WI38 (cell line): ENCODE data around the gene KCNQ1OT1.

Experiments
- H3K4me3 ChIP-seq: 2 replicates; pipeline ENCODE4 v1.5.1; 2011; ENCODE audit warnings: low read depth, mild to moderate bottlenecking, control low read depth, low read length
- TF ChIP-seq, protein P1 (sequence below): IDR thresholded peaks from 2 replicates; pipeline ENCODE4 v1.5.1; 2012; ENCODE audit warnings: low read depth, mild to moderate bottlenecking, control low read depth, low read length

KCNQ1OT1 gene

DNA sequence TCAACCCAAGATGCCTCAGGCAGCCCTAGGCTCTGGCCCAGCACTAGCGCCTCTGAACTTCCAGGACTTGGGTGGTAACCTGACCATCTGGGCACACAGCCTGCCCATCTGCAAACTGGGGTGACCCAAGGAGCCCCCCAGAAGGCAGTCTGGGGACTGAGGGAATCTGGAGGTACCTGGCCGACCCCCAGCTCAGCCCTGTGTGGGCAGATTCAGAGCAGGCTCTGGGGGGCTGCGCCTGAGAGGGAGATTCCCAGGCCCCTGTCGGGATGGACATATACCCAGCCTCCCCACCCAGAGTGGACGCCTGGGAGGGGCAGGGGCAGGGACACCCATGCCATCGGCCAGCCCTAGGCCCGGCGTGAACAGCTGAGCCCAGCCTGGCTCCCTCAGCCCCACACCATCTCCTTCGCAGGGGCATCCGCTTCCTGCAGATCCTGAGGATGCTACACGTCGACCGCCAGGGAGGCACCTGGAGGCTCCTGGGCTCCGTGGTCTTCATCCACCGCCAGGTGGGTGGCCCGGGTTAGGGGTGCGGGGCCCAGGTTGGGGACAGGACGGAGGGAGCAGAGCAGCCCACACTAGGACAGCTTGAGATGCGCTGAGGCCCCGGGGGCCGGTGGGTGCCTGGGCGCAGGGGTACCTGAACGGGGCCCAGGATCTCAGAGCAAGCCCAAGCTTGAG, 128.1 kb downstream of the KCNQ1OT1 start:
- TF ChIP-seq, protein P1, sequence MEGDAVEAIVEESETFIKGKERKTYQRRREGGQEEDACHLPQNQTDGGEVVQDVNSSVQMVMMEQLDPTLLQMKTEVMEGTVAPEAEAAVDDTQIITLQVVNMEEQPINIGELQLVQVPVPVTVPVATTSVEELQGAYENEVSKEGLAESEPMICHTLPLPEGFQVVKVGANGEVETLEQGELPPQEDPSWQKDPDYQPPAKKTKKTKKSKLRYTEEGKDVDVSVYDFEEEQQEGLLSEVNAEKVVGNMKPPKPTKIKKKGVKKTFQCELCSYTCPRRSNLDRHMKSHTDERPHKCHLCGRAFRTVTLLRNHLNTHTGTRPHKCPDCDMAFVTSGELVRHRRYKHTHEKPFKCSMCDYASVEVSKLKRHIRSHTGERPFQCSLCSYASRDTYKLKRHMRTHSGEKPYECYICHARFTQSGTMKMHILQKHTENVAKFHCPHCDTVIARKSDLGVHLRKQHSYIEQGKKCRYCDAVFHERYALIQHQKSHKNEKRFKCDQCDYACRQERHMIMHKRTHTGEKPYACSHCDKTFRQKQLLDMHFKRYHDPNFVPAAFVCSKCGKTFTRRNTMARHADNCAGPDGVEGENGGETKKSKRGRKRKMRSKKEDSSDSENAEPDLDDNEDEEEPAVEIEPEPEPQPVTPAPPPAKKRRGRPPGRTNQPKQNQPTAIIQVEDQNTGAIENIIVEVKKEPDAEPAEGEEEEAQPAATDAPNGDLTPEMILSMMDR, result no peak
- H3K4me3 ChIP-seq, result no peak overlapping the region

DNA sequence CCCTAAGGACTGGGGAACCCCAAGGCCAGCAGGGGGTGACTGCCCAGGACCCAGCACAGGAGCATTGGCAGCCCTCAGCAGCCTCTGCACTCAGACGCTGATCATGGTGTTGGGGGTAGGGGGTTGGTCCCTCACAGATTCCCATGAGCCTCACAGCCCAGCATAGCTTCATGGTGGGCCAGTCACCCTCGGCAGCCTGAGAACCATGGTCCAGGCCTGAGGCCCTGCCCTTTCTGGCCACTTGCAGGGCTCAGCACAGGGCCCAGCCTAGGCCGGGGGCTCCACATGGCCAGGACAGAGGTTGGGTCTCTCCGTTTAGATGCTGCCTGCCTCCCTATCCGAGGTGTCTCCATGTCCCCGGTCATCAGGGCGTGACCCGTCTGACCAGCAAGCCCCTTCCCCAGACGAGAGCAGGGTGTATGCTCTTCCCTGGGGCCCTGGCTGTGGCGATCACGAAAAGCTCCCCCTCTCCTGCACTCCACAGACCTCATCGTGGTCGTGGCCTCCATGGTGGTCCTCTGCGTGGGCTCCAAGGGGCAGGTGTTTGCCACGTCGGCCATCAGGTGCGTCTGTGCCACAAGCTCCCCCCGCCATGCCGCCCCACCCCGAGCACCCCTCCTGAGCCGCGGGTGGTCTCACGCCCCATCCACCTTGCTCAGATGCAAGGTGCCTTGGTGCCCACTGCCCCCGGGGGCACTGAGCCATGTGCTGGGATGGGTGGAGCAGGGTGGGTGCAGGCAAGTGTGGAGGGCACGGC, 128.8 kb downstream of the KCNQ1OT1 start:
- H3K4me3 ChIP-seq, result no peak overlapping the region
- TF ChIP-seq, protein P1, result no peak

DNA sequence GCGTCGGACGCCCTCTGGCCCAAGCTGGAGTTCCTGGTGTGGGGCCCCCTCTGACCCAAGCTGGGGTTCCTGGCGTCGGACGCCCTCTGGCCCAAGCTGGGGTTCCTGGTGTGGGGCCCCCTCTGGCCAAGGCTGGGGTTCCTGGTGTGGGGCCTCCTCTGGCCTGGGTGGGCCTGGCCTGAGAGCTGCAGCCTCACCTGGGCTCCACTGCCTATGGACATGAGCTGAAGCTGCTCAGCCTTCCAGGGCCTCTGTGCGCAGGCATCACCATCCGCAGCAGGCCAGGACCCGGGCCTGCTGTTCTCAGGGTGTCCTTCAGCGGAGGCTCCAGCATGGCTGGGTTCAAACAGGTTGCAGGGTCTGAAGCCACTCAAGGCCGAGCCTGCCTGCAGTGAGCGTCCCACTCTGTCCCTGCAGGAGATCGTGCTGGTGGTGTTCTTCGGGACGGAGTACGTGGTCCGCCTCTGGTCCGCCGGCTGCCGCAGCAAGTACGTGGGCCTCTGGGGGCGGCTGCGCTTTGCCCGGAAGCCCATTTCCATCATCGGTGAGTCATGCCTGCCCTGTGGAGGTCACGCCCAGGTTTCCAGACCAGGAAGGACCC, 129.5 kb downstream of the KCNQ1OT1 start:
- TF ChIP-seq, protein P1, result no peak
- no peak overlapping the region for H3K4me3 ChIP-seq

DNA sequence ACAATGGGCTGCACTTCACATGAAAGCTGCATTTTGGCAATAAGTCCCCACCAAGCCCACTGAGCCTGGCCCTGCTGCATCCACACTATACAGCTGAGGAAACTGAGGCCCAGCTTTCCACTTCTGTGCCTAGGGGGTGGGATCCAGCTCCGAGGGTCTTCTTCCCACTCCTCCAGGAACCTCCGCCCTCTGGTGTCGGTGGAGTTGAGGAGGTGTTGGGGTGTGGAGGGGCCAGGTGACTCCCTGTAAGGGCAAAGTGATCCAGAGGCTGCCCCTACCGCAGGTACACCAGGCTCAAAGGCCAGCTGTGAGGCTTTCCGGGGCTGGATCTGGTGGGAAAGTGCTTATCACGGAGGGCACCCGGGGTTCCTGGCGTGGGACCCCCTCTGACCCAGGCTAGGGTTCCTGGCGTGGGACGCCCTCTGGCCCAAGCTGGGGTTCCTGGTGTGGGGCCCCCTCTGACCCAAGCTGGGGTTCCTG, 130.0 kb downstream of the KCNQ1OT1 start:
- no peak overlapping the region for H3K4me3 ChIP-seq
- TF ChIP-seq, protein P1, result no peak

DNA sequence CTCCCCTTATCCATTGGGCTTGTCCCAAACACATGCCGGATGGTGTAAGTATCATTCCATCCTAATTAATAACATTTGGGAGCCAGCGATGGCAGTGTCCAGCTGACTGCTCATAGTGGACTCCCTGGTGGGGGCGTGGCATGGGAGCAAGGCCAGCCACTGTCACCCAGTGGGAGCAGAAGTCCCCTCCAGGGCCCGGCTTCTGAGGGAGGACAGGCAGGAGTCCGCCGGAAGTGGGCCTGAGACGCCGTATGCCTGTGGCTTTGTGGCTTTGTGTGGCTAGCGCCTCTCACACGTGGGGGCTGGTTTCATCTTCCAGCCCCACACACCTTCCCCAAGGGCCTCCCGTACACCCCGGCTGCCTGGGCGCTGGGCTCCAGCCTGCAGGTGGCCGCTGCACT, 130.5 kb downstream of the KCNQ1OT1 start:
- TF ChIP-seq, protein P1, result no peak
- no peak overlapping the region for H3K4me3 ChIP-seq

DNA sequence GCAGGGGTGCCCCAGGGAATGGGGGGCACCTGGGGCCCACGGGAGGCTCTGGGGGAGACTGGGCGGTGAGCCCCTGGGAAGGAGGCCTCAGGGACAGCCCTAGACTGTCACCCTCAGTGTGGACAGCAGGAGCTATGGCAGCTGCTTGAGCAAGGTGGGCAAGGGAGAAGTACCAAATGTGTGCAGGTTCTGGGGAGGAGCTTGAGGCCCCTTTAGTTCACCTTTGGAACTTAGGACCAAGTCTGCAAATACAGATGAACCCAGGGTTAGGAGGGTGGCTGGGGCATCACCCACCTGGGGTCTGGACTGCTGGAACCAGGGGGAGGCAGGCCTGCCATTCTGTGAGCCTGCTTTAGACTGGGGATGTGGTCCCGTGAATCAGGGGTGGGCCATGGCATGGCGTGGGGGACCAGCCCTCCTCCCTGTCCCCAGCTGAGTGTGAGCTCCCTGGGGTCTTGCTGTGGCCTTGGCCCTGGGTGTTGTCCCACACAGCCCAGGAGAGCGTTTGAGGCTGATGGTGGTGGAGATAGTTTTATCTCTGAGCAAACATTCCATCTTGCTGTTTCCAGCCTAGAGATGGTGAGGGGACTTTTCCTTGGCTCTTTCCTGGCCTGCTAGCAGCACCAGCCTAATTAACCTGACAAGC, 132.6 kb downstream of the KCNQ1OT1 start:
- TF ChIP-seq, protein P1, result no peak
- no peak overlapping the region for H3K4me3 ChIP-seq
